ENCODE results near the gene IL22RA1.
A peak's percentile ranks its signal among the peaks of the same experiment; 100 is the strongest.

IL22RA1 gene, protein sequence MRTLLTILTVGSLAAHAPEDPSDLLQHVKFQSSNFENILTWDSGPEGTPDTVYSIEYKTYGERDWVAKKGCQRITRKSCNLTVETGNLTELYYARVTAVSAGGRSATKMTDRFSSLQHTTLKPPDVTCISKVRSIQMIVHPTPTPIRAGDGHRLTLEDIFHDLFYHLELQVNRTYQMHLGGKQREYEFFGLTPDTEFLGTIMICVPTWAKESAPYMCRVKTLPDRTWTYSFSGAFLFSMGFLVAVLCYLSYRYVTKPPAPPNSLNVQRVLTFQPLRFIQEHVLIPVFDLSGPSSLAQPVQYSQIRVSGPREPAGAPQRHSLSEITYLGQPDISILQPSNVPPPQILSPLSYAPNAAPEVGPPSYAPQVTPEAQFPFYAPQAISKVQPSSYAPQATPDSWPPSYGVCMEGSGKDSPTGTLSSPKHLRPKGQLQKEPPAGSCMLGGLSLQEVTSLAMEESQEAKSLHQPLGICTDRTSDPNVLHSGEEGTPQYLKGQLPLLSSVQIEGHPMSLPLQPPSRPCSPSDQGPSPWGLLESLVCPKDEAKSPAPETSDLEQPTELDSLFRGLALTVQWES

DNA sequence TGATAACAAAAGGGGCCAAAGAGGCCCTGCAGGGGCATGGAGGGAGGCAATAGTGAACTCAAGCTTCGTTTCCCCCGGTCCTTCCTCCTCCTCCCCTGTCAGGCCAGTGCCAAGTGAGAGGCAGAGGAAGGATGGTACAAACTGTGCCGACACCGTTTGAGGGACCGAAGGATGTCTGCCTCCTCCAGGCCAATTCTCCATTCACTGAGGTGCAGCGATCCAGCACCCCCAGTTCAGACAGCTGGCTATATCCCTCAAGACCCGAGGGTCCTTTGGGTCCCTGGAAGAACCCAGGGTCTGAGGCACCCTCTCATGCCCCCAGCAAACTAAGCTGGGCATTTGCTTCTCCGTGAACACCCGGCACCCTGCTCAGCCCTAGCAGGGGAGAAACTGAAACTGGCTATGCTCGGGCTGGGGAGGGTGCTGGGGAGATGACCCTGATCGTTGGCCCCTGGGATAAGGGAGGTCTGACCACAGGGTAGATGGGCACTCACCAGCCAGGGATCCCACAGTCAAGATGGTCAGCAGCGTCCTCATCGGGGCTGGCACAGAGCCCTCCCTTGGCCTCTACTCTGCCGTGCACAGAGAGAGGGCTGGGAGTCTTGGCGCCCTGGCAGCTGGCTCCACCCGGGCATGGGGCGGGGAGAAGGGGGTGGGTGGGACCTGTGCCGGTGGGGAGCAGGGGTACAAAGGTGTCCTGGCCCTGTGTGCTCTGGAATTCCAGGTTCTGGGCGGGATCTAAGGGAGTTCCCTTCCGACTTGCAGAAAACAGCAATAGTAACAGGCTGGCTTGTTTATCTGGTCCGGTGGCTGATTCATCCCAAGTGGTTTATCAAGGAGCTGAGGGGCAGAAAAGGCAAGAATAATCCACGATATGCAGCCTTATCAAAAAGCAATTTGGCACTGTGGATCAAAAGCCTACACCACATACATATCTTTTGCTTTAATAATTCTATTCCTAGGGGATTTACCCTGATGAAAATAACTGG is at the start of gene IL22RA1:
IL22RA1 (minus strand) TSS at position 595 of the 989 bp plus-strand sequence; CDS start at position 537, 58 bp downstream.
- DNase-seq = no peak

DNA sequence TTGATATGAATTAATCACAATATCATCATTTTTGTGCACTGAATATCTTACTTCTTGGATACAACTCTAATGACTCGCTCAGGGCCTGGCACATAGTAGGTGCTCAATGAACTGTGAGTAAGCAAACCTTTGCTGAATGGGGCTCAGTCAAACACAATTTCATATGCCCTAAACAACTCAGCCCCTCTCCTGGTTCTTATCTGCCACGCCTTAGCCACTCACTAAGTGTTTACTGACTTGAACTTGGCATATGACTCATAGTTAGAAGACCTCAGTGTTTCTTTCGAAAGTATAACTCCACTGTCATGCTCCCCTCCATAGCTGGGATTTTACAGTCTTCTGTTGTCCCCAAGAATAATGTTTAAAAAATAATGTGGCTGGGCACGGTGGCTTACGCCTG is 48.9 kb upstream of the IL22RA1 start:
- no peak for DNase-seq

DNA sequence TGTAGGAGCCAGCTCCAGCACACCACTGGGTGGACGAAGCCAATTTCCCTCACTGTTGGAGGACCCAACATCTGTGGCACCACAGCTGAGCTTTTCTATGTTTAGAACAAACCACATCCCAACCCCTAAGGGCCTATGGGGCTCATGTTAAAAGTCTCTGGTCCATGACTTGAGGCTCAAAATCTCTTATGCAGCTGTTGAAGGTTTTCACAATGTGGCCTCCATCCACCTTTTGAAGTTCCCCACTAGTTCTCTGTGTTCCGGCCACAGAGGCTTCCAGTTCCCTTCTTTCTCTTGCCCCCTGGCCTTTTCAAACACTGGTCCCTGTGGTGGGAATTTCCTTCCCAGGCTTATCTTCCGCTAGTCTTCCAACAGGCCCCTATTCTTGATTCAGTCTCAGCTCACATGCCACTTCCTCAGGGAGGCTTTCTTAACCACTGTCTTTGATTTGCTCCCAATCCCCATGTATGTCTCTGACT is 48.1 kb upstream of the IL22RA1 start:
- no peak for DNase-seq

DNA sequence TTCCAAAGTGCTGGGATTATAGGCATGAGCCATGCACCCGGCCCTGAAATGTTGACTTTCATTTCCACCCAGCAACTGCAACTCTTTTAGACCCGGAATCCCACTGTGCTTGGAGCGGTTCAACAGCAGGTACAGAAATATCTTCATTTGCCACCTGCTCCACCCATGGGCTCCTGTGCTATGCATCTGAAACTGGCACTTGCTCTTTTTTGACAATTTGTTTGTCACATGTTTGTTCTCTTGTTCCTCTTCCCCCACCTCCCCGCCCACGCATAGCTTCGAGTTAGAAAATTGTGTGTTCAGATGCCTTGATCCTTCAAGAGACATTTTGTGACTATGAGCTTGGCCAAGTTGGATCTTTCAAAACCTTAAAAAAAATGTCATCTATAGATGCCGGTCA is 46.6 kb upstream of the IL22RA1 start:
- DNase-seq = peak; percentile 30

DNA sequence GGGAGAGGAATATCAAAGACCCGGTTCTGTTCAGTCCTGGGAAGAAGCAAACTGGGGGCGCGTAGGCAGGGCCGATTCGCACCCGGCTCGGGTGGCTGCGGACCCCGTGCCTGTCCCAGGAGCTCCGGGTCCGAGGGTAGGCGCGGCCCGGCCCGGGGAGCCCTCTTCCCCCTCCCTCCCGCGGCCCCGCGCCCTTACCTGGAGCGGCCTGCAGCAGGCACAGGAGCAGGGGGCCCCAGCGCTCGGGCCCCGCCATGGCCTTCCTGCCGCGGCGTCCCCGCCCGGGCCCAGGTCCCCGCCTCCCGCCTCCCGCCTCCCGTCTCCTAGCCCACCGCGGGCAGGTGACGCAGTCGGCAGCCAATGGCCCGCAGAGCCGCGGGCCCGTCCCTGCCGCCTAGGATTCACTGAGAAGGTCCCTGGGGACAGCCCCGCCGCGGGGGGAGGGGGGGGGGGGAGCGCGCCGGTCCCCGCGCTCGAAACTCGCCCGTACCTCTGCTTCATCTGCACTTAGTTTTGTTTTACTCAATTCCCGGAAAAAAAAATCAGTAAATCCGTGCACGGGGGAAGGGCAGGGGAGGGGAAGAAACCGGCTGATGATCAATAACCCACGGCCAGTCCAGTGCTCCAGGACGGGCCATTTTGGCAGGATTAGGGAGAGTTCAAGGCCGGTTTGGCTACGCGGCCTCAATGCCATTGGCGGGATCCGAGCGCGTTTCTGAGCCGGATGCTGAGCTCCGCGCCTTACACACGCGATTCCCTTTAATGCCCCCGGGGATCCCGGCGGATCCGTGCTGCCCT is 44.3 kb upstream of the IL22RA1 start, which contains the start of gene IFNLR1:
IFNLR1 (minus strand) TSS at position 297 of the 798 bp plus-strand sequence; CDS start at position 256, 41 bp downstream.
- peak; percentile 49 to 64 for DNase-seq

DNA sequence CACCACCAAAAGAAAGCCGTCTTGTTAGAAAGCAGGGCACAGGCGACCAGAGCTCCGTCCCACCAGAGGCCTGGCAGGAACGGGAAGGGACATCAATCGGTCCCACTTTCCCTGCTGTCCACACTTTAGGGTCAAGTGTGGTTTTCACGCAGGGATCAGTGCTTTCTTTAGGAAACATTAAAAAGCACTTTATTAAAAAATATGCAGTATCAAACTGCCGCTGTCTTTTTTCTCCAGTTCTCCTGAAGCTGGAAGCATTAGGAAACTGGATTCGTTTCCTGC is 43.7 kb upstream of the IL22RA1 start:
- no peak for DNase-seq

DNA sequence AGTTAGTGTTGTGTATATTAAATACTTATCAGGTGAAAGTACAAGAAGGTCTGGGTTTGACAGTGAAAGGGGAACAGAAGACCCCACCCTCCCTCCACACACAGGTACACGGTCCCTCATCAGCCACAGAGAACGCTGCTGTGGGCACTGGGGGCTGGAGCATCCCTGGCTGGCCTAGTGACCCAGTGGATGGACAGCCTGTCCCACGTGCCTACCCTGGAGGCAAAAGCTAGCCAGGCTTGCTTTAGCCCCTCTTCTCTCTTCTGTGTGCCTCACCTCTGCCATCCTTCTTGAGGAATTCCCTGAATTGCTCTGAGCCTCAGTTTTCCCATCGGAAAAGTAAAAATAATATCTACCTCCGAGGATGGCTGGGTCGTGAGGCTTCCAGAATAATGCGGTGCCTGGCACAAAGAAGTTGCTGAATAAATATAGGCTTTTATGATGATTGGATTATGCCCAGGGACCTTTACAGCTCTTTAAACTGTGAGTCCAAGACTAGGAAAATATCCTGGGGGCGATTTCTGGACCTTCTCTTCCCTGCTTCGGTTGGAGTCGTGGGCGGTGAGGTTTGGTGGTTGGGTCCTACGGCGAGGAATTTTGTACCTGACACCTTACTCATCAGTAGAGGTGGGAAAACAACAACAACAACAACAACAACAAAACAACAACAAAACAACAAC is 43.2 kb upstream of the IL22RA1 start:
- no peak for DNase-seq

DNA sequence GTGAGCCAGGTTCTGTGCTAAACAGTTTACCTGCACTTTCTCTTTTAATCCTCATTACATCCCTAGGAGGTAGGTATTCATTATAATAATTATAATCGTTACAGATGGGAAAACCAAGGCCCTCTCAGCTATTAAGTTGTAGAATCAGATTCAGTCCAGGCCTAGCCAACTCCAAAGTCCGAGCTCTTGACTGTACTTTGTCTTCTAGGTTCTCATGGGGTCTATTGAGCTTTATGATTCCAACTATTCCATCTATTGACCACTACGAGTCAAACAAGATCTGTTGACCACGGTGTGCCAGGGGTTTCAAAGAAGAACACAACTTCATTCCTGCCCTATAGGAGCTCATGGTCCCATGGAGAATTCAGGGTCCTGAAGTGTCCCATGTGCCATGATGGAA is 42.1 kb upstream of the IL22RA1 start:
- DNase-seq = no peak

DNA sequence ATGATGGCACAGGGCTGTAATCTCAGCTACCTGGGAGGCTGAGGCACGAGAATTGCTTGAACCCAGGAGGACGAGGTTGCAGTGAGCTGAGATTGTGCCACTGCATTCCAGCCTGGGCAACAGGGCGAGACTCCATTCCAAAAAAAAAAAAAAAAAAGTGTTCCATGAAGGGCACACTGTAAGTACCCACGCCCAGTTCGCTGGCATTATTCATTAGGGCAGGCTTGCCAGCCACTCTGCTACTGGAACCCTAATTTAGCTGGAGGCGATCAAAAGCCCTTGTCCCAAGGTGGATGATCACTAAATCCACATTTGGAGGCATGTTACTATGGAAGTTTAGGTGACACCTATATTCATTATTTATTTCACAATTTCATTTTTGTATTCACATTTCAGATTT is 39.1 kb upstream of the IL22RA1 start:
- DNase-seq = no peak

DNA sequence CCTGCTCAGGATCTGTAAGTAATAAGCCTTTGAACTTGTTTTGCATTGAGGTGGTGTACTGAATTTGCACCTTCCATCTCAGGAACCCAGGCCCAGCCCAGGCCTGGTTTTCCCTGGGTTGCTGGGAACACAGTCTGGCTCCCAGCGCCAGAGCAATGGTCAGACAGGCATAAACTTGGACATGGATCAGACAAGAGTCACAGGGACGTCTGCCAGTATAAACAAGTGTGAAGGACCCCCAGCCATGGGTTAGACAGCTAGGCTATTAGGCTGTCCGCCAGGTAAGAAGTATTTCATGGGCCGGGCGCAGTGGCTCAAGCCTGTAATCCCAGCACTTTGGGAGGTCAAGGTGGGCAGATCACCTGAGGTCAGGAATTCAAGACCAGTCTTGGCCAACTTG is 38.7 kb upstream of the IL22RA1 start:
- no peak for DNase-seq

DNA sequence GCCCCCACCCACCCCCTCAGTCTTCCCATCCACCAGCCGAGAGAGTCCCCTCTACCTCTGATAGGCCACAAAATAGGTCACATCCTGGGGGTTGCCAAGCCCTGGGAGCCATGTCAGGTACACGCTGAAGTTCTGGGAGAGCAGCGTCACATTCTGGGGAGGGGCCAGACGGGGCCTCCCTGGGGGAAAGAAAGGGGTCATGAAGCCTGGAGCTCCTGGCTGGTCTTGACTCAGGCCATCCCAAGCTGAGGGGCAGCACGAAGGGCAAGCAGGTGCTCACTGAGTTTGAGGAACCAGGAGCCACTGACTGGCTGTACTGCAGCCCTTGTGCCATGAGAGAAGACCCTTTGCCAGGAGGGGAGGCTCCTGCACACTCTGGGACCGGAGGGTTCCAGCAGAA is 37.7 kb upstream of the IL22RA1 start:
- DNase-seq = no peak

DNA sequence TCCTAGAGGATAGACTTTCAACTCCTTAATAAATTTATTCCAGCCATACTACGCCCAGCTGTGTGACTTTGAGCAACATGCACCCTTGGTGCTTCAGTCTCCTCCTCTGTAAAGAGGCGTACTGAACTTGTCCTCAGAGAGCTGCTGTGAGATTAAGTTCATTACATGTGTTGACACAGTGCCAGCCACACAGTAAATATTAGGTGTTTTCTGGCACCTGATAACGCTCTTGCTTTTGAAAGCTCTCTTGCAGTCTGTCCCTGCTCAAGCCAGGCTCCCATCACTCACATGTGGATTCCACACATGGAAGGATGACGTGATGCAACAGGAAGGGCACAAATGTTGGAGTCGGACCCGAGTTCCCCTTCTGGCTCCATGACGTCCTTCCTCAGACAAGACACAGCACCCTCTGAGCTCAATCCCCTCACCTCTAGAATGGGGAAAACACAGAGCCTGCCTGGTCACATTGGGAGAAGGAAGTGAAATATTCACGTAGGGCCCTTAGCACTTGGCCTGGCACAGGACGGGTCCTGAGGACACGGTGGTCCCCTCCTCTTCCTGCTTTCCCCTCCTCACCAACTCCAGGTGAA is 36.4 kb upstream of the IL22RA1 start:
- DNase-seq = no peak

DNA sequence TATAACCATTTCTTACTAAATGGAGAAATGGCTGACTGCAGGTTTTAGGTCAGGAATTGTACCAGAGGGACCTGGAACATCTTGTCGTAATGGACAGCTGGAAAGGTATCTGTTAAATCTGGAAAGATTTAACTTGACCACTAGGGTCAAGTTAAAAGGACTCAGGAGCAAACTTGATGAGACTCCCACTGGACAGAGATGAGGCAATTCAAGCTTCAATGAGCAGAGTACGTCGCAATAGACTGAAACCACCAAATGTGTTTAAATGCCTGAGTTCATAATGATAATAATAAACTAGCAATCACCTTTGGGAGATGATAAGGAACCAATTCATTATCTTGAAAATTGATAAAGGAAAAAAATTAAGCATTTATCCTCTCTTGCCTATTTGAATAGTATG is 35.5 kb upstream of the IL22RA1 start:
- no peak for DNase-seq

DNA sequence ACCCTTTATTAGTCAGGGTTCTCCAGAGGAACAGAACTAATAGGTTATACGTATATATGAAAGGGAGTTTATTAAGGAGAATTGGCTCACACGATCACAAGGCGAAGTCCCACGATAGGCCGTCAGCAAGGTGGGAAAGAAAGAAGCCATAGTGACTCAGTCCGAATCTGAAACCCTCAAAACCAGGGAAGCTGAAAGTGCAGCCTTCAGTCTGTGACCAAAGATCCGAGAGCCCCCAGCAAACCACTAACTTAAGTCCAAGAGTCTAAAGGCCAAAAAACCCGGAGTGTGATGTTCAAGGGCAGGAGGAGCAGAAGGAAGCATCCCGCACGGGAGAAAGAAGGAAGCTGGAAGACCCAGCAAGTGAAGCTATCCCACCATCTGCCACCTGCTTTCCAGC is 34.2 kb upstream of the IL22RA1 start:
- no peak for DNase-seq

DNA sequence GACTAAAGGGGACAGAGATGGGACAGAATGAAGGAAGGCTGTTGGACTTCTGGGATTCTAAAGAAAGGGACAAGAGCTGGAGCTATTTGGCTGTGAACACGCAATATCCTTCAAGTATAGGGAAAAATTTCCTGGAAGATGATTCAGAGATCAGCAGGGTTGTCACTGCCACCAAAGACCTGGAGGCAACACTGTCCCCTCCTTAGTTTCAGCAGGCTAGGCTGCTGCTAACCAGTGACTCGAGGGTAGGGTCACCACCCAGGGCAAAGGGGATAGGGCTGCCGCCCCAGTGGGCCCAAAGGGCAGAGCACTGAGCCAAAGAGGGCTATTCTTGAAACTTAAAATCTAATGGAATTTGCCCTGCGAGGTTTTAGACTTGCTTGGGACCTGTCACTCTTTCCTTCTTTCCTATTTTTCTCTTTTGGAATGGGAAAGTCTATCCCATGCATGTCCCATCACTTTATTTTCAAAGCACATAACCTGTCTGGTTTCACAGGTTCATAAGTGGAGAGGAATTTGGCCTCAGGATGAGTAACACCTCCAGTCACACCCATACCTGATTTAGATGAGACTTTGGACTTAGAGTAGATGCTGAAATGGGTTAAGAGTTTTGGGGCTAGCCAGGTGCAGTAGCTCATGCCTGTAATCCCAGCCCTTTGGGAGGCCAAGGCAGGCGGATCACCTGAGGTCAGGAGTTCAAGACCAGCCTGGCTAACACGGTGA is 32.3 kb upstream of the IL22RA1 start:
- no peak for DNase-seq

DNA sequence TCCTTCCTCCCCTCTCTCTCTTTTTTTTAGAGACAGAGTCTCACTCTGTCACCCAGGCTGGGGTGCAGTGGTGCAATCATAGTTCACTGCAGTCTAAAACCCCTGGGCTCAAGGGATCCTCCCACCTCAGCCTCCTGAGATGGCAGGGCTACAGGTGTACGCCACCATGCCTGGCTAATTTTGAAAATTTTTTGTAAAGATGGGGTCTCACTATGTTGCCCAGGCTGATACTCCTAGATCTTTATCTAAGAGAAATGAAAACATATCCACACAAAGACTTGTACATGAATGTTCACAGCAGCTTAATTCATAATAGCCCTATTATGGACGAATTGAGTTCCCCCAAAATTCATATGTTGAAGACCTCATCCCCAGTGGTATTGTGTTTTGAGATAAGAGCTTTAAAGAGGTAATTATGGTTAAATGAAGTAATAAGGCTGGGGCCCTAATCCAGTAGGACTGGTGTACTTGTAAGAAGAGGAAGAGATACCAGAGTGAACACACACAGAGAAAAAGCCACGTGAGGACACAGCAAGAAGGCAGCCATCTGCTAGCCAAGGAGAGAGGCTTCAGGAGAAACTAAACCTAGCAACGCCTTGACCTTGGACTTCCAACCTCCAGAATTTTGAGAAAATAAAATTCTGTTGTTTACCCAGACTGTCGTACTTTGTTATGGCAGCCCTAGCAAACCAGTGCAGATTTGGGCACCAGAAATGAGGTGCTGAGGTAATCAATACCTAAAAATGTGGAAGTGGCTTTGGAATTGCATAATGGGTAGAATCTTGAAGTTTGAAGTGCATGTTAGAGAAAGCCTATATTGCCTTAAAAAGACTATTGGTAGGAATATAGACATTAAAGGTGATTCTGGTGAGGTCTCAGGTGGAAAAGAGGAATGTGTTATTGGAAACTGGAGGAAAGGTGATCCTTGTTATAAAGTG is 31.0 kb upstream of the IL22RA1 start:
- DNase-seq = no peak

DNA sequence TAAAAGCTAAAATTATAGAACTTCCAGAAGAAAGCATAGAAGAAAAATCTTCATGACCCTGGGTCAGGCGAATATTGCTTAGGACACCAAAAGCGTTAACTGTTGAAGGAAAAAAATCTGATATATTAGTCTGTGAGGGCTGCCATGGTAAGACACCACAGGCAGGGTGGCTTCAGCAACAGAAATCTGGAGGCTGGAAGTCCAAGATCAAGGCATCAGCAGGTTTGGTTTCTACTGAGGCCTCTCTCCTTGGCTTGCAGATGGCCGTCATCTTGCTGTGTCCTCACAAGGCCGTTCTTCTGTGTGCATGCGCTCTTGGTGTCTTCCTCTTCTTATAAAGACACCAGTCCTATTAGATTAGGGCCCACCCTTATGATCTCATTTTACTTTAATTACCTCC is 29.7 kb upstream of the IL22RA1 start:
- DNase-seq = no peak

DNA sequence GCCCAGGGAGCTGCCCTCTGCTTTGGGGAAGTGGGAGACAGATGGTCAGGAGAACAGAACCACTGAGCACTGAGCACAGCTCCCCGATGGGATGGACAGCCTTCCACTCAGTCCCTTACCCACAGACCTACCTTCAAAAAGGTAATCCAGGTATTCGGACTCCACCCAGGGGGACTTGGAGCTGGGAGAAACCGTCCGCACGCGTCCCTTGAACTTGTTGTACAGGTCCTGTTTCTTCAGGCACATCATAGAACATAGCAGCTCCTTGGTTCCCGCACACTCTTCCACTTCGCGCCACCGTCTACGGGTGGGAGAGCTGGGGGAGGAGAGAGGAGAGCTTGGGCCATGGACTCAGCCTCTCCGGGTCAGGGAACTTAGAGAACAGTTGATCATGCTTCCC is 26.3 kb upstream of the IL22RA1 start:
- DNase-seq = no peak

DNA sequence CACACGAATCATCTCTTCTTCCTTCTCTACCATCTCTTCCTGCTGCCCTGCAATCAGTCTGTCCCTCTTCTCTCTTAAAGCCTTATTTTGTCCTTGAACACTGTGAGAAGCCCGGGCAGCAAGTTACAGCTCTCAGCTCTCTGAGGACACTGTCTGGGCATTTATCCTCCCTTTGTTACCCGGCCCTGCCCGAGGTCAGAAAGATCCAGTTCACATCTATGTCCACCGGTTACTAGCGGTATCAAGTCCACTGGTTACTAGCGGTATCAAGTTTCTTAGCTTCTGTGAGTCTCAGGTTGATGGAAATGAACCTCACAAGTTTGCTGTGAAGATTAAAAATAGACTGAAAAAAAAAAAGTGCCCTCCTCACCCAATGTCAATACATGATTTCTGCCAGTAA is 25.3 kb upstream of the IL22RA1 start:
- DNase-seq = no peak

DNA sequence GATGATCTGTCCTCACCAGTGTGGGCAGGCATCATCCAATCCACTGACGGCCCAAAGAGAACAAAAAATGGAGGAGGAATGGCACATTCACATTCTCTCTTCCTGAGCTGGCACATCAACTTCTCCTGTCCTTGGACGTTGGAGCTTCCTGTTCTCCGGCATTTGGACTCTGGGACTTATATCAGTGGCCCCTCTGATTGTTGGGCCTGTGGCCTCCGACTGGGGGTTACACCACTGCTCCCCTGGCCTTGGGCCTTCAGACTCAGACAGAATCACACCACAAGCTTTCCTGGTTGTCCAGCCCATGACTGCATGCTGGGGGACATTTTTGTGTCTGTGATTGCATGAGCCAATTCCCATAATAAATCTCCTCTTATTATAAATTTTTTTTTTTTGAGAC is 24.1 kb upstream of the IL22RA1 start:
- no peak for DNase-seq
